Measurements from ENCODE around the gene LAMC3.

Gene LAMC3

GRCh38 chr9:131081868-131082267 lies 72.9 kb downstream of the LAMC3 start:
- H3K4me3 ChIP-seq (ENCODE audit: low read depth, low read length), result no peak overlapping the region
- peaks cover 59% of the 10 kb centered on the region for H3K27me3 ChIP-seq (replicated peaks)
- no peak for DNase-seq
- TF ChIP-seq CTCF (IDR thresholded peaks at IDR 0.05; ENCODE audit: low read depth, low read length, missing control alignments), result no peak
- in situ Hi-C loops (cut with HindIII; ENCODE audit: low pct_ligation_motif_present, low sequenced_read_pairs), result no loop called here
- H3K36me3 ChIP-seq (replicated peaks), result no peaks in the 10 kb centered on the region
- H3K27ac ChIP-seq, result no peak overlapping the region

GRCh38 chr9:131082774-131083512 lies 74.0 kb downstream of the LAMC3 start:
- in situ Hi-C loops (cut with HindIII; ENCODE audit: low pct_ligation_motif_present, low sequenced_read_pairs), result no loop called here
- Histone ChIP-seq H3K27ac (no peak overlapping the region), H3K27me3 (replicated peaks) (peaks cover 60% of the 10 kb centered on the region), H3K4me3 (ENCODE audit: low read depth, low read length) (no peak overlapping the region), H3K36me3 (replicated peaks) (no peaks in the 10 kb centered on the region)
- TF ChIP-seq CTCF (IDR thresholded peaks at IDR 0.05; ENCODE audit: low read depth, low read length, missing control alignments), result no peak
- DNase-seq, result no peak

- H3K27me3 ChIP-seq (replicated peaks), result peaks cover 57% of the 10 kb centered on the region
- no peak for TF ChIP-seq CTCF (IDR thresholded peaks at IDR 0.05; ENCODE audit: low read depth, low read length, missing control alignments)
Measured at GRCh38 chr9:131084661-131085369, 75.8 kb downstream of the LAMC3 start.

GRCh38 chr9:131085370-131086122 lies 76.6 kb downstream of the LAMC3 start:
- in situ Hi-C loops (cut with HindIII; ENCODE audit: low pct_ligation_motif_present, low sequenced_read_pairs), result no loop called here
- TF ChIP-seq CTCF (IDR thresholded peaks at IDR 0.05; ENCODE audit: low read depth, low read length, missing control alignments), result no peak
- H3K4me3 ChIP-seq (ENCODE audit: low read depth, low read length), result no peak overlapping the region
- no peak for DNase-seq
- H3K27ac ChIP-seq, result no peak overlapping the region
- H3K36me3 ChIP-seq (replicated peaks), result no peaks in the 10 kb centered on the region
- peaks cover 57% of the 10 kb centered on the region for H3K27me3 ChIP-seq (replicated peaks)

More at GRCh38 chr9:131084661-131085369, 75.8 kb downstream of the LAMC3 start:
- DNase-seq, result no peak
- Histone ChIP-seq H3K4me3 (ENCODE audit: low read depth, low read length) (no peak overlapping the region), H3K27ac (no peak overlapping the region), H3K36me3 (replicated peaks) (no peaks in the 10 kb centered on the region)
- in situ Hi-C loops (cut with HindIII; ENCODE audit: low pct_ligation_motif_present, low sequenced_read_pairs), result no loop called here

GRCh38 chr9:131087354-131087893 lies 78.5 kb downstream of the LAMC3 start:
- no peaks in the 10 kb centered on the region for H3K36me3 ChIP-seq (replicated peaks)
- H3K27me3 ChIP-seq (replicated peaks), result peaks cover 49% of the 10 kb centered on the region
- no peak overlapping the region for H3K27ac ChIP-seq
- H3K4me3 ChIP-seq (ENCODE audit: low read depth, low read length), result no peak overlapping the region
- in situ Hi-C loops (cut with HindIII; ENCODE audit: low pct_ligation_motif_present, low sequenced_read_pairs), result no loop called here
- TF ChIP-seq CTCF (IDR thresholded peaks at IDR 0.05; ENCODE audit: low read depth, low read length, missing control alignments), result no peak
- DNase-seq, result no peak

Measured in brain microvascular endothelial cell (primary cell).